NCI-H2196 treated with DMSO at 0.1 percent for 48 hours (cell line): ENCODE results near the gene TMED4.

Experiments used
- DNase-seq: peaks from one replicate; lab custom pipeline; 2025; ENCODE audit not compliant: unreplicated experiment; lab: John Stamatoyannopoulos, UW

The TMED4 gene

GRCh38 chr7:44581879-44582603 is at the start of gene TMED4:
TSS of gene TMED4 (minus strand) at chr7:44582231. CDS start at chr7:44582206, 25 bp downstream.
- peak; percentile 98 for DNase-seq

DNA sequence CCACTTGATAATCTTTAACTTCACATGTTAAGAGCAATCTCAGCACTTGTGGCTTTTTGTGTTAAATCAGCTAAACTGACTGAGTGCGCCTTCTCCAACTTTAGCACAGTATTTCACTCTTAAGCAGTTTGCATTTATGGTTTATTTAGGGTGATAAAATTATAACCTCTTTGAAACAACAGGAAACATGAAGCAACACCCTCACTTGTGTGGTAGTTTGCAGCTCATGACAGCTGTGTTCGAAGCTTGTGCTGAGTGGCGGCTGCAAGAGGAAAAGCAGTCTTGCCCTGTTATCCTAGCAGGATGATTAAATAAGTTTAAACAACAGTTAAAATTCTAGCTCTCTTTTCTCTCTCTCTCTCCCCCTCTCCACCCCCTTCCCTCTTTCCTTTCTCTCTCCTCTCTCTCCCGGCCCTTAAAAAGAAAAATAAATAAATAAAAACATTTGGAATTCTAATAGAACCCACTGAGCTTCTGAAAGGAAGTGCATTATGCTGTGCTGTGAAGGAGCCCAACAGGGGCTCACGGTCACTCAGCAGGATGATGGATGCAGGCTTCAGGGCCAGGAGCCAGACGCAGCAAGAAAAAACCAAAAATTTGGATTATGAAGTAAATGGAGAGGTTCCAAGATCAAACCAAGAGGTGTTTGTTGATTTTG is 49.6 kb upstream of the TMED4 start:
- DNase-seq, result no peak

DNA sequence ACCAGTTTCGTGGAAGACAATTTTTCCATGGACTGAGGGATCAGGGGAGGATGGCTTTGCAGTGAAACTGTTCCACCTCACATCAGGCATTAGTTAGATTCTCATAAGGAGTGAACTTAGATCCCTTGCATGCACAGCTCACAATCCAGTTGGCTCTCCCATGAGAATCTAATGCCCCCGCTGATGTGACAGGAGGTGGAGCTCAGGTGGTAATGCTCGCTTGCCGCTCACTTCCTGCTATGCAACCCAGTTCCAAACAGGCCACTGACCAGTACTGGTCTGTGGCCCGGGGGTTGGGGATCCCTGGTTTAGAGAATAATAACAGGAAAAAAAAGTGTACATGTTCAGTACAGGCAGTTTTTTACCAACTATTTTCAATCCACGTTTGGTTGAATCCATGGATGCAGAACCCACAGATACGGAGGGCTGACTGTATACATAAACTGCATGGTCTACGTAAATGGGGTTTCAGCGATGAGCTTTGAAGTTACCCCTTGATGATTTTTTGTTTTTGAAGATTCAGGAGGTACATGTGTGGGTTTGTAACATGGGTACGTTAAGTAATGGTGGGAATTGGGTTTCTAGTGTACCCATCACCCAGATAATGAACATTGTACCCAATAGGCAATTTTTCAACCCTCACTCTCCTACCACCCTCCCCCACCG is 48.9 kb upstream of the TMED4 start:
- DNase-seq, result no peak

DNA sequence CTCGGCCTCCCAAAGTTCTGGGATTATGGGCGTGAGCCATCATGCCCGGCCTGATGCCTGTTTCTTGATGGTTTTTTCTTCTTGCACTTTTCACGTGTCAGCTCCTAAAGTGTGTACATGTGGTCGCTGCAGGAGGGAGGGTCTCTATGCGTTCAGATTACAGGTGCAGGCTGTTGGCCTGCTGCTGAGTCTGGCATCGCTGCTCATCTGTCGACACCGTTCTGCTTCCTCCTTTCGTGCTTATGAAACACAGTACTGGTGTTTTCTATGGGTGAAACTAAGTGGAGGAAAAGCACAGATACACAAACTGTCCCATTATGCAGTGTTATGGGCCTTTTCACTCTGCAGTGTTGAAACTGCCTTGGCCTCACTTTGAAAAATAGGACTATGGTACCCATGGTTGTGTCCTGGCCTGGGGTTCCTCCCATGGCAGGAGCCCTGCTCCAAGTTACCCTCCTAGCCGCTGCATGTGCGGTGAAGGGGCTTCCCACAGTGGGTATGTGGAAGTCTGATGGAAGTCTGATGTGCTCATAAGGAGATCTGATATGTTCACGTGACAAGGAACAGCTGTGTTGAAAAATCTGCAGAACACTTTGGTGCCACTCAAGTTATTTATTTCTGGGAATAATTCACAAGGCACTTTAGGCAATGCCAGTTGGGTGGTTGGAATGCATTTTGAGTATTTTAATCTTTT is 47.9 kb upstream of the TMED4 start:
- no peak for DNase-seq

DNA sequence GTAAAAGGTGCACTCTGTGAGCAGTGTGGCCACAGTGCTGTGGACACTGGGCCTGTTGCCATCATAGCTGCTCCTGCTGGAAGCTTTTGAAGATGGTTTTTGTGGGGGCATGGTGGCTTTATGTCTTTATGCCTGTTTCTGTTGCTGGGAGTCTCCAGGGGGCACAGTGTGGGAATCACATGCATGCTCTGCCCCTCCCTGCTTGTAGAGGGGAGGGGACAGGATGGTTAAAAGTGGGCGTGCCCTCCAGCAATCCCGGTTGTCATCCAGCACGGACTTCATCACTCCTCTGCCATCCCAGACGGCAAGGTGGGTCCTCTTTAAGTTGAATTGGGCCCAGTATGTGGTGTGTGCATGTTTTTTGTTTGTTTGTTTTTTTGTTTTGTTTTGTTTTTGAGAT is 44.6 kb upstream of the TMED4 start:
- no peak for DNase-seq

DNA sequence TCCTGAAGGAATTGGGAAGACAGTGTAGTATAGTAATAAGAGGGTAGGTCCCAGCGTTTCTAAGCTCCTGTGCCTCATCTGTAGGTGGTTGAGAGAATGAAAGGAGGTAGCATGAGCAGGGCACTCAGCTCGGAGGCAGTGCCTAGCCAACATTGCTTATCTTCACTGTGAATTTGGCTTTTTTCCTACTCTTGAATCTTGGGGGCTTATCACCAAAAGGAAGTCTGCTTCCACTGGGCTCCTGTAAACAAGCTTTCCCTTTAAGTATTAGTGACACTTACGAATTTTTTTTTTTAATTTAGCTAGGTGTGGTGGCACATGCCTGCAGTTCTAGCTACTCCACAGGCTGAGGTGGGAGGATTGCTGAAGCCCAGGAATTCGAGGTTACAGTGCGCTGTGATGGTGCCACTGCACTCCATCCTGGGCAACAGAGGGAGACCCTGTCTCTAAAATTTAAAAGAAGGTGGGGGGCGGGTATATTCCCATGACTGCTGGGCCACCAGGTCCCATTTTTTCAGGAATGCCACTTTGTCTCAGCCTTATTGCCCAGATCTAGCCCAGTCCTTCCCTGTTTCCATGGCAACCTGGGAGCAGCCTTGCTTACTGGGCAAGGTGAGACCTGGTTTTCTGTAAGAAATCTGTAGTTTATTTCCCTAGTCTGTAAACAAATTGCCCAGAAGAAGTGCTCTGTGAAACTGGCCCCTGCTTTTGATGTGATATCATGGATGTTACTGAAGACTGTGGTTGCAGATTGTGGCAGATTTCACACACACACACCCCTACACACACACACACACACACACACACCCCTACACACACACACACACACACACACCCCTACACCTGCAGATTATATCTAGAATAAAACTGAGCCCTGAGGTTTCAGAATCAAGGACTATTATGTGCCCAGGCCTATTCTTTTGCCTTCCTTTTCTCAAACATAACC is 43.8 kb upstream of the TMED4 start:
- DNase-seq, result no peak

GRCh38 chr7:44624318-44624717 is 42.3 kb upstream of the TMED4 start:
- no peak for DNase-seq

DNA sequence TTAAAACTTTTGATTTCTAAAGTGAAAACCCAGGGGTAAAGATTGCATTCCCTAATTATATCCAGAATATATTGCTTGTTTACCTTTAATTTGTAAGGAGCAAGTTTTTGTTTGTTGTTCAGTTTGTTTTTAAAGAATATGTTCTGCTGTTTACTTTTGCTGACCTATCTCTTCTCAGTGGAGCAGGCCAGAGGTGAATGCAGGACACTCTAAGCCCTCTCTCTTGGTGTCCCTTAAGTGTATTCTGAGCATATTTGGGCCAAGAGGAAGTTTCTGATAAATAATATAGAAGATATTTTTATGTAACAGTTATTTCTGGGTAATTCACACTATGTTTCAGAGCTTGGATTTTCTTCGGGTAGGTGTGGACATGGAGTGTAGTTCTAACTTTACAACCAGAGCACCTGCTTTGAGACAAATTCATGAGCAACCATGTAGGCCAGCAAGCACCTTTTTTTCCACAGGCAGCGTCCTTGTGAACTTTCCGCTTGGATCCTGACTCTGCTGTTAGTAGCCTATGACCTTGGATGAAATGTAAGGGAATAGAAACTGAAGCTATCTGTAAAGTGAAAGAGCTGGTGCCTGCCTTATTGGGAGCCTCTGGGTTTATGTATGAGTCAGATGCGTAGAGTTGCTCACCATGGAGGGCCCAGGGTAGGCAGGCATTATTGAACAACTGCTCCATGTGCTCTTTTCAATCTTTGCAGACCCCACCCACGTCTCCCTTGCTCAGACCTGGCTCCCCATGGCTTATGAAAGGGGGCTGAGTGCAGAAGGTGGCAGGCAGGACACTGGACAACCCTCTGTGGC is 40.5 kb upstream of the TMED4 start:
- no peak for DNase-seq

- no peak for DNase-seq
Measured at GRCh38 chr7:44621750-44622103, 39.7 kb upstream of the TMED4 start.

- DNase-seq, result no peak
Measured at GRCh38 chr7:44621034-44621749, 39.2 kb upstream of the TMED4 start.

GRCh38 chr7:44618753-44619152 is 36.7 kb upstream of the TMED4 start:
- no peak for DNase-seq

DNA sequence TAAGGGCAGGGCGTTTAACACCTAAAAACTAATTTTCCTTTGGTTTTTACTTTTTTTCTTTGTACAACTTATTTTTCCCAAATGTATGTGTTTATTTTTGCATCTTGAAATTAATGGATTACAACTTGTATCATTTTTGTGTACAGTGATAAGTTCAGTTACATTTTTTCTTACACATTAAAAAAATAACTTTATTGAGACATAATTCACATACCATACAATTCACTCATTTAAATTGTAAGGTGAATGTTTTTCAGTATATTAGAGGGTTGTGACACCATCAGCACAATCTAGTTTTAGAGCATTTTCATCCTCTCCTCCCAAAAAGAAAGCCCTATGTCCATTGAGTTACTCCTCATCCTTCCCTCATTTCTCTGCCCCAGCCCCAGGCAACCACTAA is 36.0 kb upstream of the TMED4 start:
- DNase-seq, result no peak

- no peak for DNase-seq
Measured at GRCh38 chr7:44617225-44617890, 35.3 kb upstream of the TMED4 start.

- DNase-seq, result no peak
Measured at GRCh38 chr7:44616545-44616944, 34.5 kb upstream of the TMED4 start.

GRCh38 chr7:44615793-44616192 is 33.8 kb upstream of the TMED4 start:
- no peak for DNase-seq

GRCh38 chr7:44615149-44615611 is 33.1 kb upstream of the TMED4 start:
- DNase-seq, result no peak

GRCh38 chr7:44609829-44610228 is 27.8 kb upstream of the TMED4 start:
- no peak for DNase-seq

GRCh38 chr7:44608916-44609648 is 27.1 kb upstream of the TMED4 start:
- no peak for DNase-seq
